K562 (cell line): ENCODE data around the gene NMS. TPM values are rescaled to one million over a fixed set of nuclear protein-coding genes. Genes with fewer than 3 reads are reported as not detected.

ENCODE experiments used
- ATAC-seq: fragments of 200-7000 bp; cut with Tn5 transposase; 3 replicates; pipeline ENCODE4 v1.9.1; 2020; ENCODE audit warnings: moderate library complexity
- BruUV-seq: library from RNA; stranded (reverse); fragments of 400-500 nt; replicated peaks from 2 replicates; lab custom pipeline; 2021; lab: Mats Ljungman, UMichigan
- CTCF ChIA-PET: fragments of 300-600 bp; formaldehyde crosslinking; extraction: SDS; loops from one replicate; lab custom pipeline; 2021; ENCODE audit warnings: low intra/inter-chr PET ratio; lab: Yijun Ruan, JAX
- POLR2A ChIA-PET: fragments of 300-600, 350-650 bp; sonication (Branson Sonifier 250); formaldehyde crosslinking; extraction: SDS; loops from one replicate; lab custom pipeline; 2021; ENCODE audit warnings: antibody characterized with exemption, inconsistent platforms; lab: Yijun Ruan, JAX
- DNase-seq, 4 experiments: peaks; one replicate each; pipeline versions ENCODE4 v3.0.0 to v3.0.0-alpha.2; 2011 to 2018; ENCODE audit warnings: low spot score in 3 of 4, mixed read lengths in 3 of 4; ENCODE audit errors: extremely low read depth in 1 of 4
- FAIRE-seq: peaks from 2 replicates; lab custom pipeline; 2011; peaks lifted over from hg19 to GRCh38; lab: Jason Lieb, UNC
- H2AFZ ChIP-seq: 2 replicates; pipeline ENCODE4 v1.6.0; 2011; ENCODE audit warnings: low read depth, low read length, control low read depth, inconsistent platforms
- H3K27ac ChIP-seq: fragments of 200-600 bp; 3 replicates; pipeline ENCODE4 v1.8.0; 2011; ENCODE audit warnings: low read depth, mild to moderate bottlenecking, control low read depth, inconsistent platforms, low read length, moderate library complexity, mixed read lengths; ENCODE audit errors: extremely low read depth
- H3K27me3 ChIP-seq, 2 experiments: fragments of 300-600 bp in 1 of 2; 2 replicates in 1 of 2; 3 replicates in 1 of 2; pipeline versions ENCODE4 v1.6.0 to v1.8.0; 2011; ENCODE audit warnings: inconsistent platforms in 2 of 2, low read length in 2 of 2, mild to moderate bottlenecking in 1 of 2, mixed read lengths in 1 of 2, moderate library complexity in 1 of 2; ENCODE audit not compliant: control insufficient read depth in 2 of 2, insufficient read depth in 2 of 2
- H3K36me3 ChIP-seq: fragments of 300-600 bp; 3 replicates; pipeline ENCODE4 v1.8.0; 2011; ENCODE audit warnings: mild to moderate bottlenecking, low read length, inconsistent platforms; ENCODE audit not compliant: control insufficient read depth, insufficient read depth
- H3K4me1 ChIP-seq, 2 experiments: fragments of 200-600 bp in 1 of 2; replicated peaks in 1 of 2; 2 replicates in 1 of 2; 3 replicates in 1 of 2; pipeline versions ENCODE4 v1.5.1 to v1.8.0; 2011; ENCODE audit warnings: inconsistent platforms in 2 of 2, low read length in 2 of 2, mild to moderate bottlenecking in 1 of 2, mixed read lengths in 1 of 2, moderate library complexity in 1 of 2; ENCODE audit not compliant: control insufficient read depth in 2 of 2, insufficient read depth in 2 of 2
- H3K4me2 ChIP-seq: 2 replicates; pipeline ENCODE4 v1.6.1; 2011; ENCODE audit warnings: low read length, control low read depth, inconsistent platforms, mixed read lengths; ENCODE audit not compliant: insufficient read depth
- H3K4me3 ChIP-seq: fragments of 200-600 bp; sonication (generic), shearing (Covaris generic); 2 replicates; pipeline ENCODE4 v1.5.1; 2016; ENCODE audit warnings: control low read depth, inconsistent platforms
- H3K79me2 ChIP-seq: fragments of 200-600 bp; 3 replicates; pipeline ENCODE4 v1.8.0; 2011; ENCODE audit warnings: low read length, inconsistent platforms; ENCODE audit not compliant: control insufficient read depth, insufficient read depth
- H3K9ac ChIP-seq, 2 experiments: 2 replicates each; pipeline versions ENCODE4 v1.6.0 to v1.6.1; 2011; ENCODE audit warnings: low read depth in 2 of 2, low read length in 2 of 2, control low read depth in 1 of 2, inconsistent platforms in 1 of 2, mild to moderate bottlenecking in 1 of 2, mixed read lengths in 1 of 2; ENCODE audit not compliant: insufficient read depth in 1 of 2
- H3K9me1 ChIP-seq: one replicate; pipeline ENCODE4 v1.6.0; 2011; ENCODE audit warnings: inconsistent platforms, mild to moderate bottlenecking, low read length, moderate library complexity; ENCODE audit not compliant: control insufficient read depth, insufficient read depth
- H3K9me3 ChIP-seq: replicated peaks from 2 replicates; pipeline ENCODE4 v1.5.1; 2011; ENCODE audit warnings: low read depth, low read length, inconsistent platforms; ENCODE audit not compliant: control insufficient read depth, insufficient read depth
- H4K20me1 ChIP-seq: replicated peaks from 2 replicates; pipeline ENCODE4 v1.6.1; 2011; ENCODE audit warnings: low read length, inconsistent platforms, mixed read lengths; ENCODE audit not compliant: control insufficient read depth, insufficient read depth
- ASH1L ChIP-seq: fragments of 450-650 bp; IDR thresholded peaks from 2 replicates; pipeline ENCODE4 v1.6.1; 2018; ENCODE audit warnings: borderline replicate concordance, mild to moderate bottlenecking, low read depth; ENCODE audit not compliant: partially characterized antibody
- E2F4 ChIP-seq: sonication (generic); formaldehyde crosslinking; IDR thresholded peaks from 2 replicates; pipeline ENCODE4 v1.8.0; 2022; ENCODE audit warnings: mild to moderate bottlenecking, low read depth, missing genetic modification reagents
- HNRNPL ChIP-seq: fragments of 200-400 bp; formaldehyde crosslinking; IDR thresholded peaks from 2 replicates; pipeline ENCODE4 v1.6.1; 2017; ENCODE audit warnings: low read depth, mild to moderate bottlenecking, low read length
- ID3 ChIP-seq, 2 experiments: fragments of 250-450 bp in 1 of 2; fragments of 450-650 bp in 1 of 2; sonication (Bioruptor Pico) in 1 of 2; IDR thresholded peaks; 2 replicates each; pipeline versions ENCODE4 v1.6.1 to v1.8.0; 2016 to 2021; ENCODE audit warnings: mild to moderate bottlenecking in 2 of 2, moderate library complexity in 2 of 2, missing compliant biosample characterization in 1 of 2, missing genetic modification characterization in 1 of 2
- L3MBTL2 ChIP-seq: fragments of 450-650 bp; IDR thresholded peaks from 2 replicates; pipeline ENCODE4 v1.6.1; 2016; ENCODE audit warnings: mild to moderate bottlenecking, moderate library complexity
- PHB2 ChIP-seq: fragments of 450-650 bp; IDR thresholded peaks from 2 replicates; pipeline ENCODE4 v1.6.1; 2017; ENCODE audit warnings: low read depth
- SMARCA4 ChIP-seq: fragments of 450-650 bp; IDR thresholded peaks from 2 replicates; pipeline ENCODE4 v1.6.1; 2016
- SOX6 ChIP-seq: fragments of 450-650 bp; IDR thresholded peaks from 2 replicates; pipeline ENCODE4 v1.6.1; 2014; ENCODE audit warnings: mild to moderate bottlenecking
- SRSF1 ChIP-seq: fragments of 200-400 bp; formaldehyde crosslinking; IDR thresholded peaks from 2 replicates; pipeline ENCODE4 v1.6.1; 2017; ENCODE audit warnings: mild to moderate bottlenecking, low read depth, low read length, moderate library complexity
- VEZF1 ChIP-seq: fragments of 200-800 bp; sonication (Bioruptor generic); IDR thresholded peaks from 2 replicates; pipeline ENCODE4 v1.6.1; 2017; ENCODE audit warnings: missing genetic modification characterization, missing compliant biosample characterization
- ZNF282 ChIP-seq: sonication (generic); formaldehyde crosslinking; IDR thresholded peaks from 2 replicates; pipeline ENCODE4 v1.8.1; 2023; ENCODE audit warnings: missing genetic modification reagents
- WGBS: fragments of 100-300 bp; shearing (Covaris generic); methylation state at CpG from one replicate; pipeline ENCODE4 v1.1.6; 2016; ENCODE audit warnings: low coverage, mixed read lengths; ENCODE audit not compliant: insufficient coverage; ENCODE audit errors: missing lambda C conversion rate; 5-methylcytosine and 5-hydroxymethylcytosine counted together
- in situ Hi-C: fragments of 300-500 bp; cut with MboI; formaldehyde crosslinking; loops from 4 replicates; pipeline ENCODE4 v1.15.0; 2018; ENCODE audit warnings: inconsistent platforms, mixed read lengths
- intact Hi-C: fragments of 100-400 bp; cut with micrococcal nuclease; formaldehyde crosslinking; loops from 2 replicates; pipeline ENCODE4 v1.14.2; 2022
- polyA plus RNA-seq, 8 experiments: library from polyadenylated mRNA; depleted of rRNA in 4 of 8; stranded (reverse) in 5 of 8; unstranded in 3 of 8; fragments of >200 nt; fragmentation: Nextera tagmentation in 2 of 8; fragmentation: Illumina TruSeq in 1 of 8; extraction: Ambion mirVana in 2 of 8; extraction: Trizol in 1 of 8; gene quantifications; 2 replicates each; pipeline versions ENCODE4 v1.2.1 to v1.2.3, GENCODE V29; 2011 to 2014; ENCODE audit warnings: inconsistent platforms in 1 of 8, missing spikeins in 1 of 8
- total RNA-seq, 7 experiments: library from RNA; depleted of rRNA in 6 of 7; stranded (reverse); fragments of >200 nt in 6 of 7; fragmentation: Illumina TruSeq in 2 of 7; extraction: Trizol in 2 of 7; gene quantifications; 2 replicates each; pipeline versions ENCODE4 v1.2.1 to v1.2.3, GENCODE V29; 2011 to 2021; ENCODE audit warnings: low replicate concordance in 1 of 7

The NMS gene
- total and polyA plus RNA-seq, 9 of the 15 experiments (the other 6 are each of a cell fraction or from before 2014, with no cell fraction given): not detected

GRCh38 chr2:100529176-100529575, 58.9 kb downstream of the NMS start:
- in situ Hi-C loops: no loop called here
- CTCF ChIA-PET: no interaction called here
- POLR2A ChIA-PET: interaction anchor here (1.1 kb wide), 1 partner anchor 10 kb away, joined by 3 read pairs; no protein-coding TSS in a partner anchor
- no TSS peak for BruUV-seq
- Histone ChIP-seq H3K27ac (no peak overlapping the region), H3K9me3 (no peaks in the 10 kb centered on the region), H3K4me1 (no peaks in the 10 kb centered on the region; a peak in 1 of 5 replicates), H3K9ac (no peak overlapping the region), H4K20me1 (no peaks in the 10 kb centered on the region), H3K9me1 (no peaks in the 10 kb centered on the region), H3K36me3 (no peaks in the 10 kb centered on the region), H2AFZ (no peak overlapping the region), H3K4me2 (no peak overlapping the region)
- FAIRE-seq (no peak), DNase-seq (no peak), ATAC-seq (no peak)
- TF ChIP-seq HNRNPL: no peak
- no peak for TF ChIP-seq ASH1L
- TF ChIP-seq ID3 (CRISPR knock-in tag; IDR thresholded peaks at IDR 0.05): no peak
- no peak for TF ChIP-seq ID3 (tag; IDR thresholded peaks at IDR 0.05)
- TF ChIP-seq PHB2: no peak
- no peak for TF ChIP-seq L3MBTL2
- no peak for TF ChIP-seq VEZF1 (CRISPR knock-in tag)
- no peak for TF ChIP-seq SMARCA4
- TF ChIP-seq ZNF282: no peak
- TF ChIP-seq SRSF1: no peak
- TF ChIP-seq SOX6: no peak
- TF ChIP-seq E2F4 (CRISPR knock-in tag): no peak
- TF ChIP-seq, all 486 proteins: peak for 0
- peaks cover 3 to 10% of the 10 kb centered on the region in 2 experiments; a peak in 3 of 5 replicates for H3K27me3 ChIP-seq
- WGBS: 13% methylated on average over 8 of the region's 8 CpGs
- intact Hi-C loops: no loop called here
- no peaks in the 10 kb centered on the region for H3K79me2 ChIP-seq
- no peak overlapping the region for H3K4me3 ChIP-seq
